HG03139 (cell line): Measurements from ENCODE around the gene FA2H.

Source experiments
- ATAC-seq: cut with Tn5 transposase; IDR thresholded peaks from one replicate; pipeline ENCODE4 v1.9.1; 2021; ENCODE audit not compliant: unreplicated experiment

The FA2H gene

GRCh38 chr16:74745109-74745615 lies 29.5 kb downstream of the FA2H start:
- no peak for ATAC-seq

- no peak for ATAC-seq
Observed at GRCh38 chr16:74744566-74744965, 30.1 kb downstream of the FA2H start.

- ATAC-seq: no peak
Observed at GRCh38 chr16:74743668-74744299, 30.8 kb downstream of the FA2H start.

- no peak for ATAC-seq
Observed at GRCh38 chr16:74743045-74743667, 31.5 kb downstream of the FA2H start.

- no peak for ATAC-seq
Observed at GRCh38 chr16:74742051-74742481, 32.6 kb downstream of the FA2H start.

GRCh38 chr16:74740795-74741304 lies 33.8 kb downstream of the FA2H start:
- ATAC-seq: no peak

- ATAC-seq: no peak
Observed at GRCh38 chr16:74739275-74739674, 35.3 kb downstream of the FA2H start.

- no peak for ATAC-seq
Observed at GRCh38 chr16:74738816-74739215, 35.8 kb downstream of the FA2H start.

GRCh38 chr16:74738113-74738541 lies 36.5 kb downstream of the FA2H start:
- ATAC-seq: no peak

GRCh38 chr16:74737521-74737920 lies 37.1 kb downstream of the FA2H start:
- no peak for ATAC-seq

GRCh38 chr16:74736531-74737157 lies 38.0 kb downstream of the FA2H start:
- no peak for ATAC-seq

GRCh38 chr16:74735554-74735953 lies 39.1 kb downstream of the FA2H start:
- no peak for ATAC-seq

GRCh38 chr16:74735162-74735452 lies 39.5 kb downstream of the FA2H start:
- ATAC-seq: no peak

- ATAC-seq: no peak
Observed at GRCh38 chr16:74734361-74735161, 40.1 kb downstream of the FA2H start.

GRCh38 chr16:74732707-74733350 lies 41.8 kb downstream of the FA2H start:
- ATAC-seq: no peak

GRCh38 chr16:74731853-74732477 lies 42.7 kb downstream of the FA2H start:
- no peak for ATAC-seq

GRCh38 chr16:74729783-74730683 lies 44.6 kb downstream of the FA2H start:
- no peak for ATAC-seq

- ATAC-seq: no peak
Observed at GRCh38 chr16:74727903-74728302, 46.7 kb downstream of the FA2H start.

- ATAC-seq: no peak
Observed at GRCh38 chr16:74726716-74727115, 47.9 kb downstream of the FA2H start.
